SJCRH30 (cell line): ENCODE measurements around the gene NT5C3A. TPM values are rescaled to one million over a fixed set of nuclear protein-coding genes. Genes with fewer than 3 reads are reported as not detected.
"Not testable (repeated sequence)": the region's sequence is repeated elsewhere in the genome, so short reads cannot be mapped to it uniquely, and the experiment has no call there.

ENCODE experiments used
- DNase-seq, 2 experiments: peaks; one replicate each; pipeline ENCODE4 v3.0.0-alpha.2; 2015 to 2020
- H3K27ac ChIP-seq: fragments of 250-450 bp; sonication (Bioruptor Pico); 2 replicates; pipeline ENCODE4 v1.5.1; 2020; ENCODE audit warnings: mild to moderate bottlenecking, moderate library complexity
- H3K27me3 ChIP-seq: fragments of 250-450 bp; sonication (Bioruptor Pico); 2 replicates; pipeline ENCODE4 v1.5.1; 2020; ENCODE audit warnings: mild to moderate bottlenecking, moderate library complexity
- H3K36me3 ChIP-seq: fragments of 250-450 bp; sonication (Bioruptor Pico); 2 replicates; pipeline ENCODE4 v1.5.1; 2020; ENCODE audit warnings: mild to moderate bottlenecking, moderate library complexity
- H3K4me1 ChIP-seq: fragments of 250-450 bp; sonication (Bioruptor Pico); 2 replicates; pipeline ENCODE4 v1.5.1; 2020; ENCODE audit warnings: mild to moderate bottlenecking, moderate library complexity
- H3K4me3 ChIP-seq: fragments of 250-450 bp; sonication (Bioruptor Pico); 2 replicates; pipeline ENCODE4 v1.5.1; 2020; ENCODE audit warnings: mild to moderate bottlenecking, moderate library complexity
- H3K9me3 ChIP-seq: fragments of 250-450 bp; sonication (Bioruptor Pico); replicated peaks from 2 replicates; pipeline ENCODE4 v1.5.1; 2020; ENCODE audit warnings: mild to moderate bottlenecking, moderate library complexity
- total RNA-seq: library from RNA; depleted of rRNA; stranded (reverse); fragments of >200 nt; shearing (Covaris generic); gene quantifications from 2 replicates; pipeline ENCODE4 v1.2.3, GENCODE V29; 2014; rRNA removed

The NT5C3A gene
- total RNA-seq, 1 experiment from 2014 or later = 45.1 TPM

DNA sequence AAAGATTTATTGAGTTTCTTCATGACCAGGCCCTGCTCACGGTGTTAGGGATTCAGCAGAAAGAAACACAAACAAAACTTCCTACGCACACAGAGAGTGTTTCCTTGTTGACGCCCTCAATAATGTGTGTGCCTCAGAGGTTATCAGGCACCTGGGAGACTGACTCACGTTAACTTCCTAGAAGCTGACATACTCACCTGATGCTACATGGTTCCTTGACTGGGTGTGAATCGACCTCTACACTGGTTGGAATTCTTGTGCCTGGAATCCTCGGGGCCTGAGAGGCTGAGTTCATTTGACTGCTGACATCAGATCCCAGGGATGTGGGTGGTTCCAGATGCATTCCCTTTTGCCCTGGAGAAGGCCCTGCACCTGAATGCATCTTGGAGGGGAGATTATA, 69.8 kb downstream of the NT5C3A start:
- not testable (repeated sequence) for H3K27me3 ChIP-seq, H3K4me3 ChIP-seq, H3K36me3 ChIP-seq, H3K9me3 ChIP-seq, H3K4me1 ChIP-seq, DNase-seq, H3K27ac ChIP-seq

DNA sequence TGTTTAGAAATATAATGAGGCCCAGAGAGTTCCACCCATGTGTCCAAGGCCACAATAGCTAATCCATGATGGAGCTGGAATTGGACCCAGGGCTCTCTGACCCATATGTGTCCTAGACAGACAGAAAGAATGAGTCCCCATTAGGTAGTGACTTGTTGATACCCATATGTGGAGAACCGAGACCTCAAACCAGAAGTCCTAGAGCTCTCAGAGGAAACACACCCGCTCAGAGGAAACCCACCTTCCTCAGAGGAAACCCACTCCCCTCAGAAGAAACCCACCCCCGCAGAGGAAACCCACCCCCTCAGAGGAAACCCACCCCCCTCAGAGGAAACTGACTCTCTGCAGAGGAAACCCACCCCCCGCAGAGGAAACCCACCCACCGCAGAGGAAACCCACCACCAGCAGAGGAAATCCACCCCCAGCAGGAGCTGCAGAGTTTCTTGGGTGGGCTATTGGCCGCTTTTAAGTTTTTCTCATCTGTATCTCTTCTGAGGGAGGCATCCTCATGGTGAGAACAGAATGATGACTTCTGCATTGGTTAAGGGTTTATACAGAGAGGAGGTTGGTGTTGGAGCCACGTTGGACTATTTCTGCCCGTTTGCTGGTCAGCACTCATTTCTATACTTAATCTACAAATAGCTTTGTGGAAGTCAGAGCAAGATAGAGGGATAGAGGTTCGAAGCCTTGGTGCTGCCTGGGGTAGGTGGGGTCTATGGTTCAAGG, 70.4 kb downstream of the NT5C3A start:
- not testable (repeated sequence) for H3K27ac ChIP-seq, H3K36me3 ChIP-seq, DNase-seq, H3K4me1 ChIP-seq, H3K4me3 ChIP-seq, H3K27me3 ChIP-seq, H3K9me3 ChIP-seq

DNA sequence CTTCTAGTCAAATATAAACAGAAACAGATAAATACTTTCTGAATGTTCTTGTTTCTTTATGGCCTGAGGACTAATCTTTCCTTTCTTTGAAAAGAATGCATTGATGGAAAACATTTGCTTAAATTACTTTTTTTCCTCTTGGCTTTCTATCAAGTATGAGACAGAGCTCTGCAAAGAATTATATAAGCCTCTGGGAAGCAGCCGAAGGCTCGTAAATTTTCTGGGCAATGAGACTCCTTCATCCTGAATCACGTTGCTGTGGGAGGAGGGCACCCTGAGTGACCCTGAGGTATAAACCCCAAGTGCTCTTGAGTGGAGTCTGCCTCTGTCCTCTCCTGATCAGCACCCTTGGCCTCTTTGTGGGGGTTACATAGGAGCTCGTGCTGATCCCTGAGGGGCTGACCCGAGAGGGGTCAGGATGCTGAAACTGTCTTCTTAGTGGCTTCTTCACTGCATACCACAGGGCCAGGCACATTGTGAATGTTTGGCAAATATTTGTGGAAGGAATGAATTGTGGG, 71.4 kb downstream of the NT5C3A start:
- not testable (repeated sequence) for DNase-seq

DNA sequence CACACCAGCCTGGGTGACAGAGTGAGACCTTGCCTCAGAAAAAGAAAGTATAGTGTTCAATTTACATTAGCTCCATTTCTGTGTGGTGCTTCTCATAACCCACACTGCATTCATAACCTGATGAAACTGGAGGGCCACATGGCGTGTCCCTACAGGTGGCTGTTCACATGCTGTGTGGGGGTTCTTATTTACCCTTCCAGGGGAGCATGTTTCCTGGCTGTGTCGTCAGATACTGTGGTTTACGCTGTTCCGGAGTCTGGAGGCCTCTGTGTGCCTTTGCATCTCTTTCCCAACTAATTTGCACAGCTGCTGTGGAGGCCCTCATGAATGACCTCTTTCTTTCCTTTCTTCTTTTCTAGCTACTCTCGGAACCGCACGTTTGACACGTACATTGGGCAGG, 74.4 kb downstream of the NT5C3A start:
- not testable (repeated sequence) for H3K27me3 ChIP-seq, H3K4me1 ChIP-seq, H3K36me3 ChIP-seq, H3K4me3 ChIP-seq, H3K9me3 ChIP-seq
- H3K27ac ChIP-seq = peak overlapping the region; percentile 13; the same call in 1 of the 2 replicates
- DNase-seq = peak; percentile 40 to 64

More for the DNA sequence above, 71.4 kb downstream of the NT5C3A start:
- not testable (repeated sequence) for H3K27me3 ChIP-seq, H3K27ac ChIP-seq, H3K4me3 ChIP-seq, H3K36me3 ChIP-seq, H3K4me1 ChIP-seq, H3K9me3 ChIP-seq

DNA sequence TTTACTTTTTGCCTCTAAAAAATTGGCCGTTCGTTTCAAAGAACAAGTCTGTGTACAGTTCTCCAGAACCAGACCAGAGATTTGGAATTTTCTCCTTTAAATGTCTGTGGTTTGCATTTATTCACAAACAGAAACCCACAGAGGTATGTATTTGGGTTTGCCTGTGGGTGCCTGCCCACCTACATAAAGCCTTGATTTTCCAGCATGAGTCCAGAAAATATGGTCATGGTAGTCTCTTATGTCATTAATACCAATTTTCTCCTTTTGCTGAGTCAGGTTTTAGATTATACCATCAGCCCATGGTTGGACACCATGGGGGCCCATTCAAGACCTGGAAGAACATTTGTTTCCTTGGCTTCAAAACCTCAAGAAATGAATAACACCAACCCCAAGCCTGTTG, 82.7 kb downstream of the NT5C3A start:
- H3K9me3 ChIP-seq, H3K27me3 ChIP-seq, H3K36me3 ChIP-seq, H3K27ac ChIP-seq, DNase-seq, H3K4me3 ChIP-seq, H3K4me1 ChIP-seq: not testable (repeated sequence)

DNA sequence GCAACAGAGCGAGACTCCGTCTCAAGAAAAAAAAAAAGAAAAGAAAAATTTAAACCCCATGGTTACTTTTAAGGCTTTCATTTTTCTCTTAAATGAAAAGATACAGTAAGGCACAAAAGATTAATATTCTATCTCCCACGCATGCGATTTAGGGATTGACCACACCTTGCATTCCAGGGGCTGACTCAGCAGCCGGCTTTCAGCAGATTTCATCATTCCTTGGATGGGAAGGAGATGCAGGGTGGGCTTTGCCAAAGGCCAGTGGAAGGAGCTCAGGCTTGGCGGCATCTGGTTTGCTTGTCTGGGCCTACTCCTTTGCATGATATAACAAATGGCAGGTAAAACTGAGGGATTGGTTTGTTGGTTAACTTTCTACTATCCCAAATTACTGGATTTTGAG, 83.3 kb downstream of the NT5C3A start:
- H3K9me3 ChIP-seq, H3K27me3 ChIP-seq, H3K4me3 ChIP-seq, H3K36me3 ChIP-seq, H3K27ac ChIP-seq, H3K4me1 ChIP-seq, DNase-seq: not testable (repeated sequence)

DNA sequence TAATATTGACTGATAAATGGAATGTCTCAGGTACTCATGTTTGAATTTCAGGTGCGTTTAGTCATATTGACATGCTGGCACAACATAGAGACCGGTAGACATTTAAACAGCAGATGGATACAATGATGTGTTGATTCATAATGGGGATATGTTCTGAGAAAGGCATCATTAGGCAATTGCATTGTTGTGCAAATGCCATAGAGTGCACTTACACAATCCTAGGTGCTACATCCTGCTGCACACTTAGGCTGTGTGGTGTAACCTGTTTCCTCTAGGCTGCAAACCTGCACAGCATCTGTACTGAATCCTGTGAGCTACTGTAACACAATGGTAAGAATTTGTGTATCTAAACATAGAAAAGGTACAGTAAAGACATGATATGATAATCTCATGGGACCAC, 85.4 kb downstream of the NT5C3A start:
- H3K4me1 ChIP-seq, H3K36me3 ChIP-seq, DNase-seq, H3K27me3 ChIP-seq, H3K4me3 ChIP-seq, H3K27ac ChIP-seq, H3K9me3 ChIP-seq: not testable (repeated sequence)

DNA sequence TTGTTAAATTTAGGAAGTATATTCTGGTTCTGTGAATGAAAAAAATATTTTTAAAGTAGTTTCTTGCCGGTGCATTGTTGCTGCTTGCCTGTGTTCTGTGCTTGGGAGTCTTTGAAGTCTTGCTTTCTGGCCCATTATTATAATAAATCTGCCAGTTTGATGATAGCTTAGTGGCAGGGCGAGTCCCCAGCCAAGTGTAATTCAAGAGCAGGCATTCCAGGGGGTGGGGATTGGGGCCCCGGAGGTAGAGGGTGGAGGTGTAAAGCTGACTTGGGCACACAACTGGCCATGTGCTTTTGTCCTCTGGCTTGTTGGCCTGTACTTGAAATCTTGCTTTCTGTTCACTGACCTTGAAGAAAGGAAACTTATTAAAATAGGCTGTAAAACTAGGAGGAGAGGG, 90.6 kb downstream of the NT5C3A start:
- not testable (repeated sequence) for DNase-seq, H3K27ac ChIP-seq, H3K4me3 ChIP-seq, H3K4me1 ChIP-seq, H3K36me3 ChIP-seq, H3K9me3 ChIP-seq, H3K27me3 ChIP-seq

DNA sequence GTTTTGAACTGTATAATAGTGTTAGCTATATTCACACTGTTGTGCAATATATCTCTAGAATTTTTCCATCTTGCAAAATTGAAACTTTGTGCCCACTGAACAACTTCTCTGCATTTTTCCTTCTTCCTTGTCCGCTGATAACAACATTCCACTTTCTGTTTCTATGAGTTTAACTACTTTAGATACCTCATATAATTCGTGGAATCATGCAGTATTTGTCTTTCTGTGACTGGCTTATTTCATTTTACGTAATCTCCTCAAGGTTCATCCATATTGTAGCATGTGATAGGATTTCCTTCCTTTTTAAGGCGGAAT, 95.4 kb downstream of the NT5C3A start:
- H3K36me3 ChIP-seq, H3K4me1 ChIP-seq, H3K9me3 ChIP-seq, H3K27ac ChIP-seq, DNase-seq, H3K4me3 ChIP-seq, H3K27me3 ChIP-seq: not testable (repeated sequence)

DNA sequence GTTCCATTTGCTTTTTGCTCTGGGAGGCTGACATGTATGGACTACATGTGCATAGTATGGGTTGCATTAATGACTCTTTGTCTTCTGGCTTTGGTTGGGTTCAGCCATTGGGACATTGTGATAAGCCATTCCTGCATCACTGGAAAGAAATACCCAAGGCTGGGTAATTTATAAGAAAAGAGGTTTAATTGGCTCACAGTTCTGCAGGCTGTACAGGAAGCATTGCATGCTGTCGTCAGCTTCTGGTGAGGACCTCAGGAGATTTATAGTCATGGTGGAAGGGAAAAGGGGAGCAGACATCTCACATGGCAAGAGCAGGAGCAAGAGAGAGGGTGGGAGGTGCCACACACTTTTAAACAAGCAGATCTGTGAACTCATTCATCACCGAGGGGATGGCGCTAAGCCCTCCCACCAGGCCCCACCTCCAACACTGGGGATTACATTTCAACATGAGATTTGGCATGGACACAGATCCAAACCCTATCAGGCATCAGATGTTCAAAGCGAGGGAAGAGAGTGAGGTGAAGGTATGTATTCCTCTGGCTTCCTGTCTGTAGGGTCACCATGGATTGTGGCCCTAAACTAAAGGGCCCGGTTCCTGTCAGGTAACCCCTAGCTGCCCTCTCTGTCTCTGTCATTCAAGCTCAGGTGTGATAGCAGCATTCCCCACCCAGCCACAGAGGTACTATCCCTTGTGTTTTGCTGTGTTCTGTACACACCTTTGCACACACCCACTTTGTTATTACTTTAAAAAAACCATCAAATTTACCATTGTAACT, 95.9 kb downstream of the NT5C3A start:
- not testable (repeated sequence) for H3K4me1 ChIP-seq, H3K9me3 ChIP-seq, H3K27me3 ChIP-seq, DNase-seq, H3K36me3 ChIP-seq, H3K27ac ChIP-seq, H3K4me3 ChIP-seq

DNA sequence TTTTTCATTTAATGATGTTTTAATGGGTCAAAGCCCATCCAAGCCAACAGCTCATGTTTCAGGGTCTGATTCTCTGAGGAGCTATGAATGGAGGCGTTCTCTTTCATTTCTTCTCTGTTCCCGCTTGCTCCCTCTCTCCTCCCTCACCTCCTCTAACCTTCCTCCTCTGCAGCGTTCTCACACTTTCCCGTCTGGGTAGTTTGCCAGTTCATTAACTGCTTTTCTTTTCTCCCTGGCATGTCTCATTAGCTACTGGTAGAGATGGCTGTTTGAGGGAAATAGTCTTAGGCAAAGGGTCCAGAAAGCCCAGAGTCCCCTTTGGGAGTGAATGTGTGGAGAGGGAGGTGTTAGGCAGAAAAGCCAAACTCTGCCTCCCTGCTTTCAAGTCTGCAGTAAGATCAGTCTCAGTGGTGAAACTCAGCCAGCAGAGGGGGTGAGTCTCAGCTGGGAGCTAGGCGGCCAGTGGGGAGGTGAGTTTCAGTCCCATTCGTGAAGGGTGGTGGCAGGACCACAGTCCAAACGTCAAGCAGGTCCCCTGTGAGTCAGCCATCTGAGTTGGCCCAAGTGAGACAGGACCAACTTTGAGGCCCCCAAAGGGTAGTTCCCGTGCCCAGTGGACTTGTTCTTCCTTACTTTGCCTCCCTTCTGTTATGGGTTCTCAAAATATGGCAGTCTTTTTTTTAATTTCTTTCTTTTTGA, 98.0 kb downstream of the NT5C3A start:
- not testable (repeated sequence) for H3K27ac ChIP-seq, H3K4me1 ChIP-seq, H3K4me3 ChIP-seq, H3K36me3 ChIP-seq, H3K27me3 ChIP-seq, H3K9me3 ChIP-seq
- DNase-seq = peak in 1 of 2 experiments; percentile 11

Other genes with a start within 250 kb of the NT5C3A start
- 50.7 and 51.4 TPM in 2 replicates for gene KBTBD2, start 171.0 kb downstream of the NT5C3A start, total RNA-seq
- 61.8 and 73.5 TPM in 2 replicates for gene FKBP9, start 105.3 kb downstream of the NT5C3A start, total RNA-seq
- gene RP9, start 46.6 kb upstream of the NT5C3A start, total RNA-seq = 28.1 and 31.0 TPM in 2 replicates
- gene BBS9, start 66.8 kb upstream of the NT5C3A start, total RNA-seq = 9.1 and 9.3 TPM in 2 replicates